Gastroesophageal sphincter (tissue), 3 donors: ENCODE data around the gene PDE6D.

Experiments used
- EP300 ChIP-seq: sonication (generic); formaldehyde crosslinking; IDR thresholded peaks from one replicate; pipeline ENCODE4 v1.6.1; 2017; ENCODE audit warnings: antibody characterized with exemption, mild to moderate bottlenecking
- POLR2A ChIP-seq, 2 donors: fragments of 450-650 bp; IDR thresholded peaks; one replicate each; pipeline ENCODE4 v1.6.1; 2017; ENCODE audit warnings: antibody characterized with exemption in 2 of 2, mild to moderate bottlenecking in 2 of 2, moderate library complexity in 1 of 2
- POLR2AphosphoS5 ChIP-seq: sonication (generic); formaldehyde crosslinking; IDR thresholded peaks from one replicate; pipeline ENCODE4 v1.6.1; 2017; ENCODE audit warnings: antibody characterized with exemption
- TF ChIP-seq, protein P1 (sequence below), 4 experiments: fragments of 200-600 bp in 2 of 4; fragments of 450-650 bp in 2 of 4; sonication (generic) in 1 of 4; IDR thresholded peaks; one replicate each; pipeline ENCODE4 v1.5.1; 2017 to 2019; ENCODE audit warnings: antibody characterized with exemption in 4 of 4, mild to moderate bottlenecking in 2 of 4, moderate library complexity in 2 of 4

DNA sequence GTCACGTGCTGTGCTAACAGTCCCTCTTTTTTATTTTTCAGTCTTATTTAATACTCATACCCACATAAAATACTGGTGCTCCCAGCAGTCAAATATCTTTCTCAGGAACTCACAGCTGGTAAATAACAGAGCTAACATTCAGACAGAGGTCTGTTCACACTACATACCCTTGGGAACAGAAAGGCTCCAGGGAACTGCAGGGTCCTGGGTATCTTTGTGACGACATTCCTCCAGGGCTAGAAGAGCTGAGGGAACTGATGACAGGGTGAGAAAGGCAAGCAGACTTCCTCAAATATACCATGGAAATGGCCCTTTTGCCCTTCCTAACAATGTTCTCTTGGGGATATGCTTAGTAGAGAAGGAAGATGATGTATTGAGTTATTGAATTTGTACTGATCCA, 19.3 kb downstream of the PDE6D start:
- TF ChIP-seq, protein P1, sequence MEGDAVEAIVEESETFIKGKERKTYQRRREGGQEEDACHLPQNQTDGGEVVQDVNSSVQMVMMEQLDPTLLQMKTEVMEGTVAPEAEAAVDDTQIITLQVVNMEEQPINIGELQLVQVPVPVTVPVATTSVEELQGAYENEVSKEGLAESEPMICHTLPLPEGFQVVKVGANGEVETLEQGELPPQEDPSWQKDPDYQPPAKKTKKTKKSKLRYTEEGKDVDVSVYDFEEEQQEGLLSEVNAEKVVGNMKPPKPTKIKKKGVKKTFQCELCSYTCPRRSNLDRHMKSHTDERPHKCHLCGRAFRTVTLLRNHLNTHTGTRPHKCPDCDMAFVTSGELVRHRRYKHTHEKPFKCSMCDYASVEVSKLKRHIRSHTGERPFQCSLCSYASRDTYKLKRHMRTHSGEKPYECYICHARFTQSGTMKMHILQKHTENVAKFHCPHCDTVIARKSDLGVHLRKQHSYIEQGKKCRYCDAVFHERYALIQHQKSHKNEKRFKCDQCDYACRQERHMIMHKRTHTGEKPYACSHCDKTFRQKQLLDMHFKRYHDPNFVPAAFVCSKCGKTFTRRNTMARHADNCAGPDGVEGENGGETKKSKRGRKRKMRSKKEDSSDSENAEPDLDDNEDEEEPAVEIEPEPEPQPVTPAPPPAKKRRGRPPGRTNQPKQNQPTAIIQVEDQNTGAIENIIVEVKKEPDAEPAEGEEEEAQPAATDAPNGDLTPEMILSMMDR (IDR thresholded peaks at IDR 0.05) = no peak
- TF ChIP-seq POLR2A (IDR thresholded peaks at IDR 0.05) (no peak), EP300 (no peak), POLR2AphosphoS5 (no peak)
